ENCODE results near the gene KIAA0930.
"Not testable (repeated sequence)": the region's sequence is repeated elsewhere in the genome, so short reads cannot be mapped to it uniquely, and the experiment has no call there.

KIAA0930 gene

GRCh38 chr22:45200860-45201511 is 39.7 kb downstream of the KIAA0930 start:
- DNase-seq (ENCODE audit: low read depth), result peak; percentile 71

- no peak for DNase-seq (ENCODE audit: low read depth)
Measured at GRCh38 chr22:45200230-45200629, 40.5 kb downstream of the KIAA0930 start.

GRCh38 chr22:45199723-45200122 is 41.0 kb downstream of the KIAA0930 start:
- no peak for DNase-seq (ENCODE audit: low read depth)

- no peak for DNase-seq (ENCODE audit: low read depth)
Measured at GRCh38 chr22:45198463-45198795, 42.3 kb downstream of the KIAA0930 start.

- no peak for DNase-seq (ENCODE audit: low read depth)
Measured at GRCh38 chr22:45197606-45198462, 42.9 kb downstream of the KIAA0930 start.

GRCh38 chr22:45196926-45197605 is 43.6 kb downstream of the KIAA0930 start:
- DNase-seq (ENCODE audit: low read depth), result no peak

GRCh38 chr22:45196308-45196707 is 44.4 kb downstream of the KIAA0930 start:
- DNase-seq (ENCODE audit: low read depth), result no peak

GRCh38 chr22:45195616-45196015 is 45.1 kb downstream of the KIAA0930 start:
- no peak for DNase-seq (ENCODE audit: low read depth)

GRCh38 chr22:45194686-45195085 is 46.0 kb downstream of the KIAA0930 start:
- no peak for DNase-seq (ENCODE audit: low read depth)

- DNase-seq (ENCODE audit: low read depth), result no peak
Measured at GRCh38 chr22:45192701-45193187, 48.0 kb downstream of the KIAA0930 start.

- not testable (repeated sequence) for DNase-seq (ENCODE audit: low read depth)
Measured at GRCh38 chr22:45191746-45192145, 48.9 kb downstream of the KIAA0930 start.

GRCh38 chr22:45190202-45190872 is 50.4 kb downstream of the KIAA0930 start:
- DNase-seq (ENCODE audit: low read depth), result no peak

- DNase-seq (ENCODE audit: low read depth), result no peak
Measured at GRCh38 chr22:45188779-45189178, 51.9 kb downstream of the KIAA0930 start.

GRCh38 chr22:45187891-45188290 is 52.8 kb downstream of the KIAA0930 start:
- DNase-seq (ENCODE audit: low read depth), result no peak

GRCh38 chr22:45185718-45186514 is 54.8 kb downstream of the KIAA0930 start:
- DNase-seq (ENCODE audit: low read depth), result no peak

- DNase-seq (ENCODE audit: low read depth), result no peak
Measured at GRCh38 chr22:45183974-45184373, 56.7 kb downstream of the KIAA0930 start.

GRCh38 chr22:45181766-45182165 is 58.9 kb downstream of the KIAA0930 start:
- DNase-seq (ENCODE audit: low read depth), result no peak

GRCh38 chr22:45181240-45181639 is 59.5 kb downstream of the KIAA0930 start:
- DNase-seq (ENCODE audit: low read depth), result no peak

GRCh38 chr22:45180146-45180679 is 60.5 kb downstream of the KIAA0930 start:
- DNase-seq (ENCODE audit: low read depth), result no peak

GRCh38 chr22:45179276-45180049 is 61.2 kb downstream of the KIAA0930 start:
- DNase-seq (ENCODE audit: low read depth), result no peak
